Measurements from ENCODE around the gene MAFF. TPM values are rescaled to one million over a fixed set of nuclear protein-coding genes. Genes with fewer than 3 reads are reported as not detected.

The MAFF gene
- polyA plus RNA-seq, 1 donor from 2014 or later = 2.1 TPM

GRCh38 chr22:38219632-38220031, 17.8 kb downstream of the MAFF start:
- no peak overlapping the region for H3K4me2 ChIP-seq (ENCODE audit: low read length)
- H2AFZ ChIP-seq (ENCODE audit: low read depth, low read length) = no peak overlapping the region
- no peaks in the 10 kb centered on the region for H3K36me3 ChIP-seq (ENCODE audit: insufficient read depth, low read length)
- H3K27ac ChIP-seq (ENCODE audit: low read length) = no peak overlapping the region
- no peak for TF ChIP-seq EZH2 (IDR thresholded peaks at IDR 0.05; ENCODE audit: borderline replicate concordance, insufficient read depth, low read length, poor library complexity, severe bottlenecking)
- TF ChIP-seq POLR2AphosphoS5 (IDR thresholded peaks at IDR 0.05) = no peak
- TF ChIP-seq MXI1 (conservative IDR thresholded peaks at IDR 0.05; ENCODE audit: poor library complexity, severe bottlenecking) = no peak
- no peak for TF ChIP-seq TAF1 (IDR thresholded peaks at IDR 0.05; ENCODE audit: low read depth)
- no peak for TF ChIP-seq RAD21 (conservative IDR thresholded peaks at IDR 0.05)
- no peak for TF ChIP-seq CTCF (IDR thresholded peaks at IDR 0.05; ENCODE audit: poor library complexity, severe bottlenecking)
- TF ChIP-seq SMC3 (conservative IDR thresholded peaks at IDR 0.05; ENCODE audit: poor library complexity) = no peak
- no peak for TF ChIP-seq REST (IDR thresholded peaks at IDR 0.05; ENCODE audit: borderline replicate concordance)
- TF ChIP-seq EP300 (conservative IDR thresholded peaks at IDR 0.05; ENCODE audit: poor library complexity, severe bottlenecking) = no peak
- H3F3A ChIP-seq (ENCODE audit: insufficient read depth, low read length, poor library complexity, severe bottlenecking) = no peaks in the 10 kb centered on the region
- no peaks in the 10 kb centered on the region for H3K79me2 ChIP-seq (replicated peaks; ENCODE audit: insufficient read depth, low read length)
- no peak overlapping the region for H3K9ac ChIP-seq (ENCODE audit: low read length)
- no peaks in the 10 kb centered on the region for H3K27me3 ChIP-seq (ENCODE audit: insufficient read depth, low read depth, low read length)
- H3K9me3 ChIP-seq (ENCODE audit: low read length) = no peaks in the 10 kb centered on the region
- H3K9me2 ChIP-seq (ENCODE audit: insufficient read depth, low read length) = no peaks in the 10 kb centered on the region
- H3K4me3 ChIP-seq (ENCODE audit: low read length) = no peak overlapping the region
- no peaks in the 10 kb centered on the region for H4K20me1 ChIP-seq (ENCODE audit: insufficient read depth)

GRCh38 chr22:38220163-38220562, 18.4 kb downstream of the MAFF start:
- Histone ChIP-seq H3K9me3 (ENCODE audit: low read length) (no peaks in the 10 kb centered on the region), H3F3A (ENCODE audit: insufficient read depth, low read length, poor library complexity, severe bottlenecking) (no peaks in the 10 kb centered on the region), H3K27ac (ENCODE audit: low read length) (no peak overlapping the region), H3K36me3 (ENCODE audit: insufficient read depth, low read length) (no peaks in the 10 kb centered on the region), H3K4me3 (ENCODE audit: low read length) (no peak overlapping the region), H3K9me2 (ENCODE audit: insufficient read depth, low read length) (no peaks in the 10 kb centered on the region), H3K79me2 (replicated peaks; ENCODE audit: insufficient read depth, low read length) (no peaks in the 10 kb centered on the region), H3K27me3 (ENCODE audit: insufficient read depth, low read depth, low read length) (no peaks in the 10 kb centered on the region), H3K4me2 (ENCODE audit: low read length) (no peak overlapping the region), H2AFZ (ENCODE audit: low read depth, low read length) (no peak overlapping the region), H4K20me1 (ENCODE audit: insufficient read depth) (no peaks in the 10 kb centered on the region), H3K9ac (ENCODE audit: low read length) (no peak overlapping the region)
- TF ChIP-seq MXI1 (conservative IDR thresholded peaks at IDR 0.05; ENCODE audit: poor library complexity, severe bottlenecking) (no peak), CTCF (IDR thresholded peaks at IDR 0.05; ENCODE audit: poor library complexity, severe bottlenecking) (no peak), EZH2 (IDR thresholded peaks at IDR 0.05; ENCODE audit: borderline replicate concordance, insufficient read depth, low read length, poor library complexity, severe bottlenecking) (no peak), RAD21 (conservative IDR thresholded peaks at IDR 0.05) (no peak), TAF1 (IDR thresholded peaks at IDR 0.05; ENCODE audit: low read depth) (no peak), SMC3 (conservative IDR thresholded peaks at IDR 0.05; ENCODE audit: poor library complexity) (no peak), REST (IDR thresholded peaks at IDR 0.05; ENCODE audit: borderline replicate concordance) (no peak)

All from neural cell (in vitro differentiated cells).